GM12891 (cell line): ENCODE data around the gene LEPR.

Experiments
- POLR2A ChIP-seq: IDR thresholded peaks from 2 replicates; pipeline ENCODE4 v1.6.1; 2011; ENCODE audit warnings: low read depth, low read length, control low read depth
- POU2F2 ChIP-seq: IDR thresholded peaks from 2 replicates; pipeline ENCODE4 v1.6.1; 2011; ENCODE audit warnings: low read depth, mild to moderate bottlenecking, control low read depth, low read length, moderate library complexity
- TAF1 ChIP-seq: IDR thresholded peaks from 2 replicates; pipeline ENCODE4 v1.6.1; 2011; ENCODE audit warnings: low read depth, low read length, control low read depth

DNA sequence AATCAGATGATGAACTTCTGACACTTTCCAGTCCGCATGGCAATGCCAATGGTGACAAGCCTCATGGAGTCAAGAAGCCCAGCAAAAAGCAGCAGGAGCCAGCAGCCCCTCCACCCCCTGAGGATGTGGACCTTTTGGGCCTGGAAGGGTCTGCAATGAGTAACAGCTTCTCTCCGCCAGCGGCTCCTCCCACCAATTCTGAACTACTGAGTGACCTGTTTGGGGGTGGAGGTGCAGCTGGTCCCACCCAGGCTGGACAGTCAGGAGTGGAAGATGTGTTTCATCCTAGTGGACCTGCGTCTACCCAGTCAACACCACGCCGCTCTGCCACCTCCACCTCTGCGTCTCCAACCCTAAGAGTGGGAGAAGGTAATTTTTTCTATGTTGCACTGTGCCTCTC lies 28.0 kb upstream of the LEPR start:
- no peak for TF ChIP-seq TAF1
- no peak for TF ChIP-seq POLR2A
- TF ChIP-seq POU2F2 = no peak
